Activated CD8-positive, alpha-beta memory T cell treated with anti-CD3 and anti-CD28 coated beads for 1 hour (primary cell): ENCODE data around the gene PIGU.
"Not testable (repeated sequence)": the region's sequence is repeated elsewhere in the genome, so short reads cannot be mapped to it uniquely, and the experiment has no call there.

Source experiments
- DNase-seq, 2 donors: peaks; one replicate each; pipeline ENCODE4 v3.0.0-alpha.2; 2020; ENCODE audit warnings: low read depth in 1 of 2; ENCODE audit errors: extremely low read depth in 1 of 2

PIGU gene

GRCh38 chr20:34537651-34538050 is 139.2 kb downstream of the PIGU start:
- DNase-seq, result no peak

DNA sequence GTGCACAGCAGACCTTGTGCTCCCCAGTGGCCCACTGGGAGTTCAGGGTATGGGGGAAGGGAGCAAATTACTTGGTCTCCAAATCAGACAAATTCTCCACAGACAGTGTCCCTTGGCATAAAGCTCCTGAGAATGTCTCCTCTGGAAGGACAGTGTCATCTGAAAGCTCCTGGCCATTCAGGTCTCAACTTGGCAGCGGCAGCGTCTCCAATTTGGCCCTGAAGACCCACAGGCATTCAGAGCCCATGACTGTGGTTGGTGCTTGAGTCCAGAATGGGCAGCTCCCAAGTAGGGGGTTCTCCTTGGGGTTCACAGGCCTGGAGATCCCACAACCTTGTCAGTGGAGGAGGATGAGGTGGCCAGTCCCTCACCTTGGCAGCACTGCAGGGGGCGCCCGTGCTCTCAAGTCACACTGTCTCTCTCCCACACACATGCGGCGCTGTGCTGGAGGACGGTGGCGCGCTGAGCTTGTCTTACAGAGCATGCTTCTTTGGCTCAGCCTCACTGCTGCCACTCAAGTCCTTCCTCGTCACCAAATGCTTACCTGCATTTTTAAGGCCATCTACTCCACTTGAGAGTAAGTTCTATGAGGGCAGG is 140.0 kb downstream of the PIGU start:
- no peak for DNase-seq

GRCh38 chr20:34535857-34536256 is 141.0 kb downstream of the PIGU start:
- no peak for DNase-seq

- DNase-seq, result no peak
Measured at GRCh38 chr20:34535301-34535840, 141.5 kb downstream of the PIGU start.

DNA sequence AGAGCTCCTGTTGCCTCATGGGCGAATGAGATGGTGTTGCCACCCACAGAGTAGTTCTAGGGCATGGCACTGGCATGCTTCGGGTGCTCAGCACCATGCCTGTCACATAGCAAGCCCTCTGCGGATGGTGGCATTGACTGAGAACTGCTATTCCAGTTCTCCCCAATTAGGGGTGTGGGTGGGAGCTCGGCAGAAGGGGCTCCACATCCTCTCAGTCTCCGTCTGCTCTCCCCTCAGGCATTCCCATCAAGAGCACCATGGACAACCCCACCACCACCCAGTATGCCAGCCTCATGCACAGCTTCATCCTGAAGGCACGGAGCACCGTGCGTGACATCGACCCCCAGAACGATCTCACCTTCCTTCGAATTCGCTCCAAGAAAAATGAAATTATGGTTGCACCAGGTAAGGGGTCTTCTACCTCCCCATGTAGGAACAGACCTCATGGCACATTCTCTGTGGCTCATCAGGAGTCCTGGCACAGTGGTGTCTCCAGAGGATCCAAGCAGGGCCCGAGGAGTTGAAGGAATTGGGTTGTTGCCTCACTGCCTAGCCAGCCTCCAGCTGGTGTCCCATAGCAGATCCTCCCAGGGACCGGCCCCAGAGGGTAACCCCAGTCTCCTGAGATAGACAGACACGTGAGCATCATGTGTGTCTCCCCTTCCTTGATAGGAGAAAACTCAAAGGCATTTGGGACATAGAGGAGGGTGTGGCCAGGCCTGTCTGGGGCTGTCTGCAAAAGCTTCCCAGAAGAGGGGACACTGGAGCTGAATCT is 142.3 kb downstream of the PIGU start:
- no peak for DNase-seq

DNA sequence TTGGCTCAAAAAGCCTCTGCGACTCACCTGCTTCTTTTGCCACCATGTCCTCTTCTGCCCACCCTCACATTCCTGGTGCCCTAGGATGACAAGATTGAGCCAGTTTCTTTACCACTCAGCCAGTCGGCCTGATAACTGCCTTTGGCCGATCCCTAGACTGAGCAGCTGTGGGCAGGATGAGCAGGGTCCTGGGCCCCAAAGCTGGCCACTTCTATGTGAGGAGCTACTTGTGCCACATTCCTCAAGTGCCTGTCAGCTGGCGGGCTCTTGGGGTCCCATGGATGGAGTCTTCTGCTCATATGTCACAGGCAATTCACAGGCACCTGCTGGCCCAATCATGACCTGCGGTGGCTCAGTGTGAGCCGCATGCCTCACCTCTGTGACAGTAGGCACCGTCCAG is 144.1 kb downstream of the PIGU start:
- no peak for DNase-seq

GRCh38 chr20:34532320-34532719 is 144.6 kb downstream of the PIGU start:
- no peak for DNase-seq

DNA sequence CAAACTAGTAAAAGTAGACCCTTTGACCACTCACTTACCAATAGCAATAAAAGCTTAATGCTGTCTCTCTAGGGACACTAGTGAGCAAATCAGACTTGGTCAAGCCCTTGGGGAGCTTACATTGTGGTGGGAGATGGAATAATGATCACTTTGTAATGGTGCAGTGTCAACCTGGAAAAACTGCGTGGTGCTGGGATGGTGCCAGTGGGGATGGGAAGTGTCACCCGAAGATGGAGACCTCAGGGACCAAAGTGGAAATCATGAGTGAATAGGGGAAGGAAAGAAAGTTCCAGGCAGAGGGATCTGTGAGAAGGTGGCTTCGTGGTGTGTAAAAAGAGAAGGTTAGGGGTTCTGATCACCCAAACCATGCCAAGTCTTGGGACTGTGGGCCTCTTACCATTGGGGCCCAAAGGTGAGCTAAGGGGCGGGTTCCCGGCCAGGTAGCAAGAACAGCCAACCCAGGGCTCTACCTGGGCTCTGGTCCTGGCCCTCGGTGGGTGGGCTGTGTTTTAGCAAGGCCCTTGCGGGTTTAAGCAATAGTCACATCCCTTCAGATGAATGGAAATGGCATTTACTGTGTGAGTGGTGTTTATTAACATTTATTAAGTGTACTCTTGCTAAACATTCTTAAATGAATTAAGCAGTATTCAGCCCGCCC is 145.2 kb downstream of the PIGU start:
- DNase-seq, result no peak

DNA sequence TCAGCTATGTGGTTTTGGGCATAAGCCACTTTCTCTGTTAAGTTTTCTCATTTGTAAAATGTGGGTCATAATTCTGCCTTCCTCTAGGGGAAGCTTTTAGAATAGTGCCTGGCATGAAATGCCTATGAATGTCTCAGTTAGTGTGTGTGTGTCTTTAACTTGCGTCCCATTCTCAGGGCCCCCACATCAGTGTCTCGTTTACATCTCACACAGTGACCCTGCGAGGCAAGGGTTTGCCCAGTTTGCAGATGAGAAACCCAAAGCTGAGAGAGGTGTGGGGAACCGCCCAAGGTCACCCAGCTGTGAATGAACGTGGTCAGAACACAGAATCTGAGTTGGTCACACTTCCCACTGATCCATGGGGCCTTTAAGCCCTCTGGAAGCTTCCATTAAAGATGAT is 146.6 kb downstream of the PIGU start:
- no peak for DNase-seq

DNA sequence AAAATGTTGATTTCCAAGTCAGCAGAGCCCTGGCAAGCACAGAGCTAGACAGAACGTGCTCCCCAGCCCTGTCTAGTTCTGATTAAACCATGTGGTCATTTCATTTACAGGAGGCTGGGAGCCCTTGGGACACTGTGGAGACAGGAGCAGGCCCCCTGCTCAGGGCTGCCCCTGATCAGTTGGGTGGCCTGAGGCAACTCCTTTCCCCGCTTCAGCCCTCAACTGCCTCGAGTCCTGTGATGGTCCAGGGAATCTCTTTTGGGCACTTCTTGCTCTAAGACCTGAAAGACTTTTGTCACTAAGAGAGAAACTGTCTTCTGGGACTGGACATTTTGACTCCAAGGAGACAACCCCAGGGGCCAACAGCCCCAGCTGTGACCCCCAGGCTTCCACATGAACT is 147.2 kb downstream of the PIGU start:
- DNase-seq, result no peak

DNA sequence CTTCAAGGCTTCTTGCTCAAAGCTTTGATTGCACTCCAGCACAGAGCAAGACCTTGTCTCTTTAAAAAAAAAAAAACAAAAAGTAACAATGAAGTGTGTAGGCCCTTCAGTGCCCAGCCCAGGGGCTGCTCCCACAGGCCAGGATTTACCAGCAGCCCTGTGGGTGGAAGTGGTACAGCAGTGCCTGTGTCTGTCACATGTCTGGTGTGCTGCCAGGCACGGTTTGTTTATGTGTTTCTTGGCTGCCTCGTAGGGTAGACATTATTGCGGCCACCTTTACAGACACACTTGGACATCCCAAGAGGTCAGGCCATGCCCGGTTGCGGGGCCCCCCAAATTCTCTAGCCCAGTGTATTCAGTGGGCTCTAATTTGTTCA is 148.0 kb downstream of the PIGU start:
- DNase-seq, result no peak

GRCh38 chr20:34527016-34527415 is 149.9 kb downstream of the PIGU start:
- no peak for DNase-seq

DNA sequence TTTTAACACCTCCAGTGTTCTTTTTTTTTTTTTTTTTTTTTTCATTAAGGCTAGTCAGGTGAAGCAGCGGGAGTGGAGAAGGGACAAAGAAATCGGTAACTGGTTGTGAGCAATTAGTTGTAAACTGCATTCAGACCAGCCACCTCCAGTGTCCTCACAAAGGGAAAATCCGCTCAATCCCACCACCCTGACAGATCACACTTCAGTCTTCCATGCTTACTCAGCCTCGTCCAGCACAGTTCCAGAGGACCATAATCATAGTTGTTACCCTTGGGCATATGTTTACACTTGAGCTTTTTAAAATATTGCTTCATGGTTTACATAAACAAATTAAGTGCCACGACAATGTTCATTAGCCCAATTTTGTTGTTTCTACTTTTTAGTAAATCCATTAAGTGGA is 150.4 kb downstream of the PIGU start:
- no peak for DNase-seq

- DNase-seq, result no peak
Measured at GRCh38 chr20:34525709-34526416, 151.0 kb downstream of the PIGU start.

DNA sequence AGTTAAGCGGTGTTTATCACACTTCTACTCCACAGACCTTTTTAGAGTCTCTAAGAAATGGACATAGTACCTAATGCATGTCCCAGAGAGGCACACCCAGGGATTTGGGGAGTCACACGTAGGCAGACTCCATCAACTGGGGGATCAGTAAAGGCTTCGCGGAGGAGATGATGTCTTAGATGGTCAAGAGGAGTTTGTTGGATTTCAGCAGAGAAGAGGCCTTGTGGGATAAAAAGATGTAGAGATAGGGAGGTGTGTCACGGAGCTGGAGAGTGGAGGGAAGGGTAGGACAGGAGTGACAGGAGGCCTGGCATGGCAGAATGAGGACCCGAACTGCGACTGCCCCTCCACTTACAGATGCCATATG is 151.6 kb downstream of the PIGU start:
- DNase-seq, result no peak

DNA sequence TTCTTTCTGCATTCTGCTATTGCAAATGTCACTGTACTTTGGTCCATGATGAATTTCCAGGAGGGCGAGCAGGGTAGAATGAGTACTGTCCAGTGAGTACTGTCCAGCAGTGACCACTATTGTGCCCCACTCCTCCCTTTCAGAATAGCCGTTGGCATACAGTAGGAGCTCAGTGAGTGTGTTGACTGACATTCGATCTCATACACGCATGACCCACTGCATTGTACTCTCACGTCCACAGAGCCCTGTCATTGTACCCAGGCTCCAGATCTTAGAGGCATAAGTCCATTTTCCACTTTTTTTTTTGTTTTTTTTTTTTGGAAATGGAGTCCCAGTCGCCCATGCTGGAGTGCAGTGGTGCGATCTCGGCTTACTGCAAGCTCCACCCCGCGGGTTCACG is 152.5 kb downstream of the PIGU start:
- DNase-seq, result no peak

GRCh38 chr20:34522969-34523871 is 153.7 kb downstream of the PIGU start:
- peak in 1 of 2 donors; percentile 29 for DNase-seq

GRCh38 chr20:34519841-34520240 is 157.1 kb downstream of the PIGU start:
- DNase-seq, result not testable (repeated sequence)

DNA sequence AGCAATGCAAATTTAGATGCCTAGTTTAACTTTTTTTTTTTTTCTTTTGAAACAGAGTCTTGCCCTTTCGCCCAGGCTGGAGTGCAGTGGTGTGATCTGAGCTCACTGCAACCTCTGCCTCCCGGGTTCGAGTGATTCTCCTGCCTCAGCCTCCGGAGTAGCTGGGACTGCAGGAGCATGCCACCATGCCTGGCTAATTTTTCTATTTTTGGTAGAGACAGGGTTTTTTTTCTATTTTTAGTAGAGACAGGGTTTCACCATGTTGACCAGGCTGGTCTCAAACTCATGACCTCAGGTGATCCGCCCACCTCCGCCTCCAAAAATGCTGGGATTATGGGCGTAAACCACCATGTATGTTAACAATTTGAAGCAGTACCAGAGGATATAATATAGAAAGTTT is 158.0 kb downstream of the PIGU start:
- DNase-seq, result not testable (repeated sequence)

DNA sequence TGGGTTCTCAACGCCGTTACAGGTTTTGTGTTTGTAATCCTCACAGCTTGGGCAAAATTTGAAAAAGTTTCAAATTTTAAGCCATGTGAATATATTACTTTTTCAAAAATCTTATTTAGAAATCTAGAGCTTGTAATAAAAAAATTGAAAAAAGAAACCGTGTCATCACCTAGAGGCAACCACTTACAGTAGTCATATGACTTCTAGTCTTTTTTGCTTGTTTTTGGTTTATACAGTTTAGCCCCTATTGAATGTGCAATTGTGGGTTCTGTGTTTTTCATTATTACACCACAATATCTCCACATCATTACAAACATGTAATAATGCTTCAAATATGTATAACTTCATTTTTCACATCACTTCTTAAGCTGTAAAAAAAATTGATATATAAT is 159.8 kb downstream of the PIGU start:
- no peak for DNase-seq
